CD4-positive, CD25-positive, alpha-beta regulatory T cell (primary cell): ENCODE measurements around the gene ERGIC1. TPM values are rescaled to one million over a fixed set of nuclear protein-coding genes. Genes with fewer than 3 reads are reported as not detected.

Experiments
- ATAC-seq, 2 donors: fragments of 150-1000 bp; cut with Tn5 transposase; one replicate each; pipeline ENCODE4 v1.10.0; 2021; ENCODE audit warnings: low read depth in 2 of 2, moderate number of reproducible peaks in 2 of 2, moderate library complexity in 1 of 2
- DNase-seq, 3 donors: peaks; one replicate each; pipeline versions ENCODE4 v3.0.0 to v3.0.0-alpha.2; 2012 to 2022; ENCODE audit warnings: mixed read lengths in 1 of 3
- H3K27ac ChIP-seq: one replicate; pipeline ENCODE4 v1.7.0; 2013; ENCODE audit warnings: mild to moderate bottlenecking, low read length; ENCODE audit not compliant: insufficient read depth, poor library complexity, severe bottlenecking
- H3K27me3 ChIP-seq: one replicate; pipeline ENCODE4 v1.7.0; 2013; ENCODE audit warnings: low read length; ENCODE audit not compliant: control insufficient read depth, insufficient read depth
- H3K36me3 ChIP-seq: one replicate; pipeline ENCODE4 v1.7.0; 2013; ENCODE audit warnings: mild to moderate bottlenecking, low read length, moderate library complexity; ENCODE audit not compliant: control insufficient read depth, insufficient read depth
- H3K4me1 ChIP-seq: 2 replicates; pipeline ENCODE4 v1.7.0; 2013; ENCODE audit warnings: mild to moderate bottlenecking, low read length; ENCODE audit not compliant: insufficient read depth, control insufficient read depth, poor library complexity, severe bottlenecking
- H3K4me3 ChIP-seq: one replicate; pipeline ENCODE4 v1.7.0; 2013; ENCODE audit warnings: low read depth, mild to moderate bottlenecking, low read length, moderate library complexity
- H3K9me3 ChIP-seq, 2 experiments: 1 replicate in 1 of 2; 2 replicates in 1 of 2; pipeline ENCODE4 v1.7.0; 2013; ENCODE audit warnings: low read length in 2 of 2, mild to moderate bottlenecking in 1 of 2, moderate library complexity in 1 of 2; ENCODE audit not compliant: control insufficient read depth in 2 of 2
- H3K27ac Mint-ChIP-seq, 3 donors: one replicate each; pipeline ENCODE4 v1.8.0; 2020 to 2022; ENCODE audit warnings: mild to moderate bottlenecking in 3 of 3, mixed read lengths in 3 of 3, moderate library complexity in 2 of 3
- H3K27me3 Mint-ChIP-seq: one replicate; pipeline ENCODE4 v1.8.0; 2022; ENCODE audit warnings: mild to moderate bottlenecking, mixed read lengths
- H3K36me3 Mint-ChIP-seq: one replicate; pipeline ENCODE4 v1.8.0; 2020; ENCODE audit warnings: mixed read lengths
- H3K4me1 Mint-ChIP-seq, 4 donors: one replicate each; pipeline ENCODE4 v1.8.0; 2020 to 2022; ENCODE audit warnings: mixed read lengths in 4 of 4, mild to moderate bottlenecking in 1 of 4
- H3K4me3 Mint-ChIP-seq, 4 donors: one replicate each; pipeline ENCODE4 v1.8.0; 2020 to 2022; ENCODE audit warnings: mild to moderate bottlenecking in 4 of 4, mixed read lengths in 4 of 4, moderate library complexity in 3 of 4
- H3K9me3 Mint-ChIP-seq, 7 donors: one replicate each; pipeline ENCODE4 v1.8.0; 2020 to 2022; ENCODE audit warnings: mixed read lengths in 7 of 7, mild to moderate bottlenecking in 3 of 7, moderate library complexity in 2 of 7
- polyA plus RNA-seq, 4 donors: library from polyadenylated mRNA; unstranded; fragments of 300-500 nt; fragmentation: Illumina TruSeq; gene quantifications; one replicate each; pipeline ENCODE4 v1.2.3, GENCODE V29; 2021
- total RNA-seq: library from RNA; stranded (reverse); gene quantifications from one replicate; pipeline ENCODE4 v1.2.3, GENCODE V29; 2022

Gene ERGIC1
- total and polyA plus RNA-seq, 5 donors from 2014 or later = 15.7 to 58.4 (median 19.9) TPM

- DNase-seq = no peak
- Mint-ChIP-seq H3K4me1 (no peaks in the 10 kb centered on the region), H3K27me3 (no peaks in the 10 kb centered on the region), H3K27ac (no peak overlapping the region), H3K4me3 (no peak overlapping the region), H3K36me3 (peaks cover 16% of the 10 kb centered on the region), H3K9me3 (no peaks in the 10 kb centered on the region)
- Histone ChIP-seq H3K27ac (no peak overlapping the region), H3K4me3 (no peak overlapping the region), H3K4me1 (no peaks in the 10 kb centered on the region), H3K36me3 (peaks cover 7% of the 10 kb centered on the region), H3K27me3 (no peaks in the 10 kb centered on the region), H3K9me3 (no peaks in the 10 kb centered on the region)
- no peak for ATAC-seq
These were observed 71.5 kb downstream of the ERGIC1 start for GRCh38 chr5:172905346-172906140.

DNA sequence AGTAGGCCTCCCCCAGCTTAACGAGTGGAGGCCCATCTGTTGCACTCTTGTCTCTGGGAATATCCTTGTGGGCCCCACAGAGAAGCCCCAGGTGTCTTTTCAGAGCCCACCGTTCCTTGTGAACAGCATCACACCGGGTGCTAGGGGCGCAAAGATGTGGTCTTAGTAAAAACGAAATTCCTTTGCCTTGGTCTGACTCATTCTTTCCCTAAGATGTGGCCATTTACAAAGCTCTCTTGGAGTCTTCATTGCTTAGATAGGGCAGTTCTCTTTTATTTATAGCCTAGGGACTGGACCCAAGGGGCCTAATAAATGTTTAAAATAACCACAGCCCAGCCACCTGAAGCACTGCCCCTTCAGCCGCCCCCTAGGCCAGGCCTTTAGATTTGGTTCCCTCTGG, 72.4 kb downstream of the ERGIC1 start:
- Mint-ChIP-seq H3K4me1 (no peaks in the 10 kb centered on the region), H3K27ac (no peak overlapping the region)

GRCh38 chr5:172906888-172907287, 72.8 kb downstream of the ERGIC1 start:
- no peaks in the 10 kb centered on the region for H3K9me3 Mint-ChIP-seq
- no peaks in the 10 kb centered on the region for H3K4me1 Mint-ChIP-seq
- H3K4me3 Mint-ChIP-seq = no peak overlapping the region
- H3K9me3 ChIP-seq = no peaks in the 10 kb centered on the region
- DNase-seq (no peak), ATAC-seq (no peak)
- H3K4me1 ChIP-seq = no peaks in the 10 kb centered on the region
- peaks cover 13% of the 10 kb centered on the region for H3K36me3 Mint-ChIP-seq
- H3K27ac Mint-ChIP-seq = peak overlapping the region in 1 of 3 donors; percentile 76
- H3K27ac ChIP-seq = no peak overlapping the region
- H3K4me3 ChIP-seq = no peak overlapping the region
- H3K27me3 Mint-ChIP-seq = no peaks in the 10 kb centered on the region
- peaks cover 4% of the 10 kb centered on the region for H3K36me3 ChIP-seq
- H3K27me3 ChIP-seq = no peaks in the 10 kb centered on the region

More for the DNA sequence above, 72.4 kb downstream of the ERGIC1 start:
- no peak overlapping the region for H3K4me3 ChIP-seq
- Mint-ChIP-seq H3K4me3 (no peak overlapping the region), H3K36me3 (peaks cover 13% of the 10 kb centered on the region), H3K27me3 (no peaks in the 10 kb centered on the region), H3K9me3 (no peaks in the 10 kb centered on the region)
- no peaks in the 10 kb centered on the region for H3K4me1 ChIP-seq
- ATAC-seq (no peak), DNase-seq (no peak)
- H3K27me3 ChIP-seq = no peaks in the 10 kb centered on the region
- H3K27ac ChIP-seq = no peak overlapping the region
- peaks cover 4% of the 10 kb centered on the region for H3K36me3 ChIP-seq
- no peaks in the 10 kb centered on the region for H3K9me3 ChIP-seq

DNA sequence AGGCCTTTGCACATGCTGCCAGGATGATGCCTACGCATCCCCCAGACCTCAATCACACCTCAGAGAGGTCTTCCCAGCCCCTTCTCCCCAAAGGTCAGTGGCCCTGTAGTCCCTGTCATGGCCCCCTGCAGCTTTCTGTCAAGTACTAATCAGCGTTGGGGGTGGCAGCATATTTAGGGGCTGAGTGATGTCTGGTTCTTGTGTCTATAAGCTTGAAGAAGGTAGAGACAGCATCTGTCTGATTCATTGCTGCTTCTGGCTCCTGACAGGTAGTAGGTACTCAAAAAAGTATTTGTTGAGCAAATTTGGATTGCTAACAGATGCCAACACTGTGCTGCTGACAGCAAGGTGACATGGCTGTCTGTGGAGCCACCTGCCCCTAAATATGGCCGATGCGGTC, 73.6 kb downstream of the ERGIC1 start:
- Mint-ChIP-seq H3K9me3 (no peaks in the 10 kb centered on the region), H3K27me3 (no peaks in the 10 kb centered on the region), H3K4me3 (no peak overlapping the region), H3K4me1 (no peaks in the 10 kb centered on the region), H3K27ac (no peak overlapping the region), H3K36me3 (peaks cover 13% of the 10 kb centered on the region)
- Histone ChIP-seq H3K27me3 (no peaks in the 10 kb centered on the region), H3K36me3 (peaks cover 4% of the 10 kb centered on the region), H3K4me3 (no peak overlapping the region), H3K9me3 (no peaks in the 10 kb centered on the region), H3K27ac (no peak overlapping the region), H3K4me1 (no peaks in the 10 kb centered on the region)
- ATAC-seq (no peak), DNase-seq (no peak)

DNA sequence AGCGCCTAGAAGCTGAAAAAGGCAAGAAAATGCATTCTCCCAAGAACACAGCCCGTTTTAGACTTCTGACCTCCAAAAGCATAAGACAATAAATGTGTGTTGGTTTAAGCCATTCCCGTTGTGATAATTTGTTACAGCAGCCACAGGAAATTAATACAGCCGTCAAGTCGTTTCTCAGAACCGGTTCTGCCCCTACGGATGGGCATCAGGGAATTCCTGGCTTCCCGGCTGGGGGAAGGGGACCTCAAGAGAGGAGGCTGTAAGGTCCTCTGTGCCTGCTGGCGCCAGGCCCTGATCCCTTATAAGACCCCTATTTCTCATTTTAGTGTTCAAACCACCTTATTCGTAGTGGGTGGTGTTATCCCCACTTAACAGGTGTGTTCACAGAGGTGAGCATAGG, 74.6 kb downstream of the ERGIC1 start:
- no peaks in the 10 kb centered on the region for H3K27me3 ChIP-seq
- H3K4me3 ChIP-seq = no peak overlapping the region
- Mint-ChIP-seq H3K4me3 (no peak overlapping the region), H3K4me1 (no peaks in the 10 kb centered on the region), H3K27me3 (no peaks in the 10 kb centered on the region), H3K36me3 (peaks cover 14% of the 10 kb centered on the region), H3K9me3 (no peaks in the 10 kb centered on the region), H3K27ac (no peak overlapping the region)
- peaks cover 11% of the 10 kb centered on the region for H3K36me3 ChIP-seq
- H3K4me1 ChIP-seq = no peaks in the 10 kb centered on the region
- H3K9me3 ChIP-seq = no peaks in the 10 kb centered on the region
- no peak overlapping the region for H3K27ac ChIP-seq
- ATAC-seq = no peak
- no peak for DNase-seq

DNA sequence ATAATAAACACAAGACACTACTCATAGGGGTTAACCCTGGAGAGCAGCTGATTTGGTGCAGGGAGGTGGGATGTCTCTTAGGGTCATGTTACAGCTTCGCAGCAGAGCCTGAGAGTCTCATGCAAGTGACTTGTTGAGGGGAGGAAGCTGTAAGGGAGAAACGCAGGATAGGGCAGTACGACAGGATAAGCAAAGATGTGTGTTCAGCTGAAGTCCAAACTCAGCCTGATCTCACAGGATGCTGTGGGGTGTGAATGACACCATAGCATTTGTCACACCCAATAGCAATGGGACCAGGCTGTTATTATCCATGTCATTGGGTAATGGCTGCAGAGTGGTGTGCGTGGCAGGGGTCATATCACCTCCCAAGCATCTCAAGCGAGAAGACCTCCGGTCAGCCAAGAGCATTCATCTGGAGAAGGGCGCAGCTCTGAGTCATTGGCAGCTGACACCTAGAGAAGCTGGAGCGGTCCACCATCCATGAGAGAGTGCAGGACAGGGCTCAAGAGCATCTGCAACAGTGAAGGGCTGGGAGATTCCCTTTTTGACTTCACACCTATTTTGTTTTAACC, 76.0 kb downstream of the ERGIC1 start:
- H3K27ac ChIP-seq = no peak overlapping the region
- H3K36me3 ChIP-seq = peaks cover 19% of the 10 kb centered on the region
- peaks cover 17% of the 10 kb centered on the region for H3K36me3 Mint-ChIP-seq
- no peaks in the 10 kb centered on the region for H3K4me1 ChIP-seq
- H3K4me3 Mint-ChIP-seq = no peak overlapping the region
- peak overlapping the region in 2 of 3 donors; percentile 11 to 44 for H3K27ac Mint-ChIP-seq
- H3K9me3 Mint-ChIP-seq = no peaks in the 10 kb centered on the region
- no peaks in the 10 kb centered on the region for H3K27me3 Mint-ChIP-seq
- ATAC-seq (no peak), DNase-seq (no peak)
- no peaks in the 10 kb centered on the region for H3K27me3 ChIP-seq
- H3K4me3 ChIP-seq = no peak overlapping the region
- H3K9me3 ChIP-seq = no peaks in the 10 kb centered on the region
- no peaks in the 10 kb centered on the region for H3K4me1 Mint-ChIP-seq

- Mint-ChIP-seq H3K4me3 (no peak overlapping the region), H3K4me1 (no peaks in the 10 kb centered on the region), H3K27ac (no peak overlapping the region), H3K36me3 (peaks cover 23% of the 10 kb centered on the region), H3K9me3 (no peaks in the 10 kb centered on the region), H3K27me3 (no peaks in the 10 kb centered on the region)
- no peaks in the 10 kb centered on the region for H3K9me3 ChIP-seq
- H3K27ac ChIP-seq = no peak overlapping the region
- DNase-seq = peak in 1 of 3 donors; percentile 23
- H3K27me3 ChIP-seq = no peaks in the 10 kb centered on the region
- ATAC-seq = peak in 1 of 2 donors; percentile 52
- peaks cover 24% of the 10 kb centered on the region for H3K36me3 ChIP-seq
- H3K4me1 ChIP-seq = no peaks in the 10 kb centered on the region
- H3K4me3 ChIP-seq = no peak overlapping the region
These were observed 77.0 kb downstream of the ERGIC1 start for GRCh38 chr5:172910828-172911627.
